ENCODE results near the gene FBF1.

Gene FBF1

GRCh38 chr17:75983501-75984181 is 42.8 kb upstream of the FBF1 start:
- Histone ChIP-seq H3K4me3 (ENCODE audit: low read length) (no peak overlapping the region), H3K4me2 (ENCODE audit: low read length) (no peak overlapping the region), H3K9me2 (replicated peaks; ENCODE audit: control insufficient read depth, low read length) (no peaks in the 10 kb centered on the region), H3K27ac (ENCODE audit: low read depth, low read length) (no peak overlapping the region), H3K79me2 (ENCODE audit: control insufficient read depth, low read length) (peaks cover 21% of the 10 kb centered on the region), H3K36me3 (ENCODE audit: control insufficient read depth, low read length) (peaks cover 2% of the 10 kb centered on the region), H4K20me1 (ENCODE audit: control insufficient read depth, insufficient read depth, low read depth, low read length) (no peaks in the 10 kb centered on the region), H3F3A (ENCODE audit: control insufficient read depth, insufficient read depth) (peaks cover 3% of the 10 kb centered on the region; the same call in 1 of the 2 replicates), H3K27me3 (ENCODE audit: control insufficient read depth, low read length) (no peaks in the 10 kb centered on the region), H3K9me3 (ENCODE audit: control insufficient read depth, insufficient read depth, low read length) (no peaks in the 10 kb centered on the region), H3K4me1 (ENCODE audit: control insufficient read depth, low read length) (peaks cover 24% of the 10 kb centered on the region)
- TF ChIP-seq EZH2phosphoT487 (IDR thresholded peaks at IDR 0.05; ENCODE audit: borderline replicate concordance, low read length) (no peak), CTCF (IDR thresholded peaks at IDR 0.05; ENCODE audit: low read depth, low read length, poor library complexity, severe bottlenecking) (no peak)

DNA sequence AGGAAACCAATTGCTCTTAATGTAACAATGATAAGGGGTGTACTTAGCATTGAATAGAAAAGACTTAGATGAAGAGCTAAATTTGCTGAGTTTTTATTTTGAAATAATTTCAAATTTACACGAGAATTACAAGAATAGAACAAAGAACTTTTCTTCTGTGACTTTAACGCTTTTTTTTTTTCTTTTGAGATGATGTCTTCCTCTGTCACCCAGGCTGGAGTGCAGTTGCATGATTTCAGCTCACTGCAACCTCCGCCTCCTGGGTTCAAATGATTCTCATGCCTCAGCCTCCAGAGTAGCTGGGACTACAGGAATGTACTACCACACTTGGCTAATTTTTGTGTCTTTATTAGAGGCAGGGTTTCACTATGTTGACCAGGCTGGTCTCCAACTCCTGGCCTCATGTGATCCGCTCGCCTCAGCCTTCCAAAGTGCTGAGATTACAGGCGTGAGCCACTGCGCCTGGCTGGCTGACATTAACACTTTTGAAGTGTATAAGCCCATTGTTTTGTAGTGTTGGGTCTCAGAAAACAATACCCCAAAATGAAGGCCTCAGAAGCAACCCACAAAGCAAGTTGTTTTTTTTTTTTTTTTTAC is 40.3 kb upstream of the FBF1 start:
- Histone ChIP-seq H3K36me3 (ENCODE audit: control insufficient read depth, low read length) (peaks cover 3% of the 10 kb centered on the region), H3K4me1 (ENCODE audit: control insufficient read depth, low read length) (peaks cover 37% of the 10 kb centered on the region), H3K9me3 (ENCODE audit: control insufficient read depth, insufficient read depth, low read length) (no peaks in the 10 kb centered on the region), H3K4me3 (ENCODE audit: low read length) (peak overlapping the region; percentile 80), H3K27me3 (ENCODE audit: control insufficient read depth, low read length) (no peaks in the 10 kb centered on the region), H3K79me2 (ENCODE audit: control insufficient read depth, low read length) (peaks cover 31% of the 10 kb centered on the region), H3F3A (ENCODE audit: control insufficient read depth, insufficient read depth) (peaks cover 5% of the 10 kb centered on the region; the same call in 1 of the 2 replicates), H4K20me1 (ENCODE audit: control insufficient read depth, insufficient read depth, low read depth, low read length) (no peaks in the 10 kb centered on the region), H3K27ac (ENCODE audit: low read depth, low read length) (peak overlapping the region; percentile 69; the same call in 1 of the 2 replicates), H3K4me2 (ENCODE audit: low read length) (peak overlapping the region; percentile 98), H3K9me2 (replicated peaks; ENCODE audit: control insufficient read depth, low read length) (no peaks in the 10 kb centered on the region)
- no peak for TF ChIP-seq CTCF (IDR thresholded peaks at IDR 0.05; ENCODE audit: low read depth, low read length, poor library complexity, severe bottlenecking)
- no peak for TF ChIP-seq EZH2phosphoT487 (IDR thresholded peaks at IDR 0.05; ENCODE audit: borderline replicate concordance, low read length)

- Histone ChIP-seq H3F3A (ENCODE audit: control insufficient read depth, insufficient read depth) (peaks cover 5% of the 10 kb centered on the region; the same call in 1 of the 2 replicates), H3K4me2 (ENCODE audit: low read length) (peak overlapping the region; percentile 98), H3K36me3 (ENCODE audit: control insufficient read depth, low read length) (peaks cover 3% of the 10 kb centered on the region), H3K4me3 (ENCODE audit: low read length) (peak overlapping the region; percentile 80), H3K4me1 (ENCODE audit: control insufficient read depth, low read length) (peaks cover 37% of the 10 kb centered on the region), H3K79me2 (ENCODE audit: control insufficient read depth, low read length) (peaks cover 31% of the 10 kb centered on the region), H4K20me1 (ENCODE audit: control insufficient read depth, insufficient read depth, low read depth, low read length) (no peaks in the 10 kb centered on the region), H3K27ac (ENCODE audit: low read depth, low read length) (peak overlapping the region; percentile 69), H3K27me3 (ENCODE audit: control insufficient read depth, low read length) (no peaks in the 10 kb centered on the region), H3K9me3 (ENCODE audit: control insufficient read depth, insufficient read depth, low read length) (no peaks in the 10 kb centered on the region), H3K9me2 (replicated peaks; ENCODE audit: control insufficient read depth, low read length) (no peaks in the 10 kb centered on the region)
- TF ChIP-seq EZH2phosphoT487 (IDR thresholded peaks at IDR 0.05; ENCODE audit: borderline replicate concordance, low read length) (no peak), CTCF (IDR thresholded peaks at IDR 0.05; ENCODE audit: low read depth, low read length, poor library complexity, severe bottlenecking) (no peak)
These were observed 39.6 kb upstream of the FBF1 start for GRCh38 chr17:75980188-75981018.
